ENCODE data around the gene DOCK4. TPM values are rescaled to one million over a fixed set of nuclear protein-coding genes. Genes with fewer than 3 reads are reported as not detected.

The DOCK4 gene
- total RNA-seq, 4 donors from 2014 or later: 30.8 to 49.8 (median 37.2) TPM

DNA sequence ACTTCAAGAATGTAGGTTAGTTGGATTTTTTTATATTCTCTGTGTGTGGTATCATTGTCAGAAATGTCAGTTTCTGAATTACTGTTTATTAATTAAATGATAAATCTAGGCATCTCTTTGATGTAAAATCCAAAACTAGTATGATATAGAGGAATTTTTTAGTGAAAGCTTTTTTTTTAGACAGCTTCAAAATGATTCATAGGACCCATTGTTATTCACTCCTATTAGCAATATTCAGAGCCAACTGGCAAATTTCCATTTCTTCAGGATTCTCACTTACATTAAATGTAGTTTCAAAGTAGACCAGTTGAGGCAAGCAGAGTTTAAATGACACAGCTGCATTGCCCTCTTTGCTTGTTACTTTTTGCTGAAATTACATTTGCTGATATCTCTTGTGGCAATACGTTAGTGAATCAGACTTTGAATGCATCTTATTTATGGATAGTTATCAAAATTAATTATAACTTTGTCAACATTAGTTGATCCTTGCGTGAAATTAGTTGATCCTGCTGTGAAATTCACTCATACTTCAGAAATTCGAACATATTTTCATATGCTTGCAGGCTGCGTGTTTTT, 20.6 kb upstream of the DOCK4 start:
- no peak overlapping the region for H3K27ac ChIP-seq
- no peak for DNase-seq (ENCODE audit: low spot score in 2 of 2)
- peaks cover 0 to 3% (median 0%) of the 10 kb centered on the region in 4 donors for H3K4me1 ChIP-seq
- TF ChIP-seq, protein P1, sequence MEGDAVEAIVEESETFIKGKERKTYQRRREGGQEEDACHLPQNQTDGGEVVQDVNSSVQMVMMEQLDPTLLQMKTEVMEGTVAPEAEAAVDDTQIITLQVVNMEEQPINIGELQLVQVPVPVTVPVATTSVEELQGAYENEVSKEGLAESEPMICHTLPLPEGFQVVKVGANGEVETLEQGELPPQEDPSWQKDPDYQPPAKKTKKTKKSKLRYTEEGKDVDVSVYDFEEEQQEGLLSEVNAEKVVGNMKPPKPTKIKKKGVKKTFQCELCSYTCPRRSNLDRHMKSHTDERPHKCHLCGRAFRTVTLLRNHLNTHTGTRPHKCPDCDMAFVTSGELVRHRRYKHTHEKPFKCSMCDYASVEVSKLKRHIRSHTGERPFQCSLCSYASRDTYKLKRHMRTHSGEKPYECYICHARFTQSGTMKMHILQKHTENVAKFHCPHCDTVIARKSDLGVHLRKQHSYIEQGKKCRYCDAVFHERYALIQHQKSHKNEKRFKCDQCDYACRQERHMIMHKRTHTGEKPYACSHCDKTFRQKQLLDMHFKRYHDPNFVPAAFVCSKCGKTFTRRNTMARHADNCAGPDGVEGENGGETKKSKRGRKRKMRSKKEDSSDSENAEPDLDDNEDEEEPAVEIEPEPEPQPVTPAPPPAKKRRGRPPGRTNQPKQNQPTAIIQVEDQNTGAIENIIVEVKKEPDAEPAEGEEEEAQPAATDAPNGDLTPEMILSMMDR (IDR thresholded peaks at IDR 0.05): no peak
- TF ChIP-seq POLR2A (IDR thresholded peaks at IDR 0.05) (no peak), EP300 (IDR thresholded peaks at IDR 0.05) (no peak)
- 93 to 95% methylated on average over 4 of the region's 4 CpGs for WGBS, 2 donors
- H3K36me3 ChIP-seq: no peaks in the 10 kb centered on the region
- no peaks in the 10 kb centered on the region for H3K9me3 ChIP-seq
- H3K27me3 ChIP-seq: no peaks in the 10 kb centered on the region
- H3K4me3 ChIP-seq: no peak overlapping the region

DNA sequence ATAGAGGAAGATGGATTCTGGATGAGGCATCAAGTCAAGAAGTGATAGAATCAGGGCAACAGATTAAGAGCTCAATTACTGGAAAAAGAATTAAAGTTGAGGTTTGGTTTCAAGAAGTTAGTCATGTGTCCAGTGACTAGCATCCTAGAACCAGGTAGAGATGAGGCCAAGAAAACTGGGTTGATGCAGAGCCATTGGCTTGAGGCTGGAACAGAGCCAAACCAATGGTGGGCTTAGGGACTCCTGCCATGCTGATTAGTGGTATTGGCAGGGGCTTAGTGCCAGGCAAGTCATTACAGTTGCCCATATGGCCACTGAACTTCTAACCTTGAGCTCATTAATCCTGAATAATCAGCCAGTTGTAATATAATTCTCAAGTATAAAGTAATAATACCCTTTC, 18.8 kb upstream of the DOCK4 start:
- Histone ChIP-seq H3K27me3 (no peaks in the 10 kb centered on the region), H3K4me3 (no peak overlapping the region), H3K9me3 (no peaks in the 10 kb centered on the region), H3K27ac (no peak overlapping the region), H3K36me3 (no peaks in the 10 kb centered on the region), H3K4me1 (peaks cover 0 to 3% (median 0%) of the 10 kb centered on the region in 4 donors)
- no peak for TF ChIP-seq EP300 (IDR thresholded peaks at IDR 0.05)
- TF ChIP-seq POLR2A (IDR thresholded peaks at IDR 0.05): no peak
- TF ChIP-seq, protein P1 (IDR thresholded peaks at IDR 0.05): no peak
- DNase-seq (ENCODE audit: low spot score in 2 of 2): no peak

DNA sequence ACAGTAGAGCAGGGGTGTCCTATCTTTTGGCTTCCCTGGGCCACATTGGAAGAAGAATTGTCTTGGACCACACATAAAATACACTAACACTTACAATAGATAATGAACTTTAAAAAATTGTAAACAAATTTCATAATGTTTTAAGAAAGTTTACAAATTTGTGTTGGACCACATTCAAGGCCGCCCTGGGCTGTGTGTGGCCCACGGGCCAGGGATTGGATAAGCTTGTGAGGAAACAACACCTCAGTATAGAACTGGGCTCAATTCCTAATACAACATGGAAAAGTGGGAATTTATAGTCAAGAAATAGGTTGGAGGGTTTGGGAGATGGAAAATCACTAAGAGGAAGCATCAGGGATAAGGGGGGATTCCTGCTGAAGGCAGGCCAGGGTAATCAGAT, 18.0 kb upstream of the DOCK4 start:
- Histone ChIP-seq H3K4me3 (no peak overlapping the region), H3K36me3 (no peaks in the 10 kb centered on the region), H3K27ac (no peak overlapping the region), H3K27me3 (no peaks in the 10 kb centered on the region), H3K4me1 (peaks cover 0 to 3% (median 0%) of the 10 kb centered on the region in 4 donors), H3K9me3 (no peaks in the 10 kb centered on the region)
- TF ChIP-seq, protein P1 (IDR thresholded peaks at IDR 0.05): no peak
- TF ChIP-seq POLR2A (IDR thresholded peaks at IDR 0.05) (no peak), EP300 (IDR thresholded peaks at IDR 0.05) (no peak)
- no peak for DNase-seq (ENCODE audit: low spot score in 2 of 2)
- WGBS, 2 donors: 73 to 80% methylated on average over 2 of the region's 2 CpGs

DNA sequence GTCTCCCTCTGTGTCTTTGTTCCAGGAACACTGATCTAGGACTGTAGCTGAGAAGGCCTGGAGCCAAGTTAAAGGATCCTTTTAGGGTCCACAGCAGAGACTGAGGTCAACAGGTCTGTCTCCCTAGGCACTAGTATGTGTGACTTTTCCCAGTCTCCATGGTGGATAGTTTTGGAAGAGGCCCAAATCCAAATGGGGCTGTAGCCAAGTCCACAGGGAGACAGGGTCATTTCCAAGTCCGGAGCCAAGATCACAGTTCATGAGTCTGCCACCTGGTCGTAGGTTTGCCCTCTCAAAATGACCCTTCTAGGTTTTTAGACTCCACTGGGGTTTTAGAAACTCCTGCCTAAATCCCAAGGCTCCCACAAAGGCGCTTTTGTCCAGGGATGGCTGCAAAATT, 17.1 kb upstream of the DOCK4 start:
- H3K36me3 ChIP-seq: no peaks in the 10 kb centered on the region
- H3K27ac ChIP-seq: no peak overlapping the region
- no peaks in the 10 kb centered on the region for H3K9me3 ChIP-seq
- no peak for DNase-seq (ENCODE audit: low spot score in 2 of 2)
- H3K4me3 ChIP-seq: no peak overlapping the region
- TF ChIP-seq POLR2A (IDR thresholded peaks at IDR 0.05): no peak
- no peak for TF ChIP-seq EP300 (IDR thresholded peaks at IDR 0.05)
- TF ChIP-seq, protein P1 (IDR thresholded peaks at IDR 0.05): no peak
- 60 to 67% methylated on average over 3 of the region's 3 CpGs for WGBS, 2 donors
- H3K4me1 ChIP-seq: peaks cover 0 to 3% (median 0%) of the 10 kb centered on the region in 4 donors
- H3K27me3 ChIP-seq: no peaks in the 10 kb centered on the region

DNA sequence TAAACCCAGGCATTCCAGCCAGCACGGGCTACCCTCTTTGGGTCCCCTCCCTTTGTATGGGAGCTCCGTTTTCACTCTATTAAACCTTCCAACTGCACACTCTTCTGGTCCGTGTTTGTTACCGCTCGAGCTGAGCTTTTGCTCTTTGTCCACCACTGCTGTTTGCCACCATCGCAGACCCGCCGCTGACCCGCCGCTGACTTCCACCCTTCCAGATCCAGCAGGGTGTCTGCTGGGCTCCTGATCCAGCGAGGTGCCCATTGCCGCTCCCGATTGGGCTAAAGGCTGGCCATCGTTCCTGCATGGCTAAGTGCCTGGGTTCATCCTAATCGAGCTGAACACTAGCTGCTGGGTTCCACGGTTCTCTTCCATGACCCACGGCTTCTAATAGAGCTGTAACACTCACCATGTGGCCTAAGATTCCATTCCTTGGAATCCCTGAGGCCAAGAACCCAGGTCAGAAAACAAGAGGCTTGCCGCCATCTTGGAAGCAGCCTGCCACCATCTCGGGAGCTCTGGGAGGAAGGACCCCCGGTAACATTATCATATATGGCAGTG, 14.8 kb upstream of the DOCK4 start:
- no peak overlapping the region for H3K4me3 ChIP-seq
- no peak for DNase-seq (ENCODE audit: low spot score in 2 of 2)
- no peak for TF ChIP-seq POLR2A (IDR thresholded peaks at IDR 0.05)
- peaks cover 0 to under 1% (median 0%) of the 10 kb centered on the region in 4 donors for H3K4me1 ChIP-seq
- WGBS, 2 donors: 91 to 92% methylated on average over 20 of the region's 20 CpGs
- H3K27ac ChIP-seq: no peak overlapping the region
- H3K9me3 ChIP-seq: no peaks in the 10 kb centered on the region
- H3K36me3 ChIP-seq: no peaks in the 10 kb centered on the region
- no peaks in the 10 kb centered on the region for H3K27me3 ChIP-seq
